Measurements from ENCODE around the gene DGLUCY.
"Not testable (repeated sequence)": the region's sequence is repeated elsewhere in the genome, so short reads cannot be mapped to it uniquely, and the experiment has no call there.

DGLUCY gene

GRCh38 chr14:91252871-91253794 is 139.3 kb downstream of the DGLUCY start:
- Mint-ChIP-seq H3K27ac (peak overlapping the region; percentile 78), H3K4me1 (peaks cover 57% of the 10 kb centered on the region), H3K9me3 (no peaks in the 10 kb centered on the region), H3K36me3 (no peaks in the 10 kb centered on the region), H3K4me3 (peak overlapping the region; percentile 77), H3K27me3 (no peaks in the 10 kb centered on the region)
- peak; percentile 62 for ATAC-seq

DNA sequence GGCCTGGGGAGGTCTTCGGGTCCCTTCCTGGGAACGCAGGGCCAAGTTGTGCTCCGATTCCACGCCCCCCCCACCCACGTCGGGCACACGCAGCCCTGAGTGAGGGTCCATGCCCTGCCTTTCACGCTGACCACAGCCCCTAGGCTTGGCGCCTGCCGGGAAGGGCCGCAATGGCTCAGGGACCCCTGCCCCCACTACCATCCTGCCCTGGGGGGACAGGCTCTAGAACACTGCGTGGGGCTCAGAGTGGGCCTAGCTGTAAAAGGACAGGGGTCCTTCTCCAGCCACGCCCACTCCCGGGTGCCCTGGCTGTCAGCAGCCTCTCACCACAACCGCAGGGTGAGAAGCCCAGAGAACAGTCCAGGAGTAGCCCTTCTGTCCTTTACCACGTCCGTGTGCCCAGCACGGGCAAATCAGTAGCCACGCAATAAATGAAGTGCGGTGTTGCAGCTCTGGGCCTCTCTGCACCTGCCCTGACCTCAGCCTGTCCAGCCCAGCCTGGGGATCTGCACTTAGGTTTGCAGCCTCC is 140.0 kb downstream of the DGLUCY start:
- no peaks in the 10 kb centered on the region for H3K27me3 Mint-ChIP-seq
- ATAC-seq = no peak
- peaks cover 59% of the 10 kb centered on the region for H3K4me1 Mint-ChIP-seq
- no peaks in the 10 kb centered on the region for H3K9me3 Mint-ChIP-seq
- no peaks in the 10 kb centered on the region for H3K36me3 Mint-ChIP-seq
- peak overlapping the region; percentile 78 for H3K27ac Mint-ChIP-seq
- H3K4me3 Mint-ChIP-seq = peak overlapping the region; percentile 75

DNA sequence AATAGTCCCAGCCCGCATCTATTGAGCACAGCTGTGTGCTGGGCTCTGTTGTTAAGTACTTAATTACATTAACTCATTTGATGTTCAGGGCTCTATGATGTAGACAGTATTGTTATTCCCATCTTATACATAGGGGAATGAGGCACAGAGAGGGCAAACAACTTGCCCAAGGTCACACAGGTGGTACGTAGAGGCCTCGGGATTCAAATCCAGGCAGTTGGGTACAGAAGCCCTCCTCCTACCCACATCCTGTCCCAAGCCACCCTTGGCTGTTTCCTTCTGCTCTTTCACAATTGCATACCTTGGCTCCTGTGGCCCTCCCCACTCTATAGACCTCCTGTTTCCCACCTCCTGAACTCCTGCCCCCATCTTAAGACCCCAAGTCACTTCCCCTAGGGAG is 140.6 kb downstream of the DGLUCY start:
- ATAC-seq = no peak
- Mint-ChIP-seq H3K4me1 (peaks cover 56% of the 10 kb centered on the region), H3K27ac (peak overlapping the region; percentile 78), H3K9me3 (no peaks in the 10 kb centered on the region), H3K4me3 (peak overlapping the region; percentile 75), H3K36me3 (no peaks in the 10 kb centered on the region), H3K27me3 (no peaks in the 10 kb centered on the region)

DNA sequence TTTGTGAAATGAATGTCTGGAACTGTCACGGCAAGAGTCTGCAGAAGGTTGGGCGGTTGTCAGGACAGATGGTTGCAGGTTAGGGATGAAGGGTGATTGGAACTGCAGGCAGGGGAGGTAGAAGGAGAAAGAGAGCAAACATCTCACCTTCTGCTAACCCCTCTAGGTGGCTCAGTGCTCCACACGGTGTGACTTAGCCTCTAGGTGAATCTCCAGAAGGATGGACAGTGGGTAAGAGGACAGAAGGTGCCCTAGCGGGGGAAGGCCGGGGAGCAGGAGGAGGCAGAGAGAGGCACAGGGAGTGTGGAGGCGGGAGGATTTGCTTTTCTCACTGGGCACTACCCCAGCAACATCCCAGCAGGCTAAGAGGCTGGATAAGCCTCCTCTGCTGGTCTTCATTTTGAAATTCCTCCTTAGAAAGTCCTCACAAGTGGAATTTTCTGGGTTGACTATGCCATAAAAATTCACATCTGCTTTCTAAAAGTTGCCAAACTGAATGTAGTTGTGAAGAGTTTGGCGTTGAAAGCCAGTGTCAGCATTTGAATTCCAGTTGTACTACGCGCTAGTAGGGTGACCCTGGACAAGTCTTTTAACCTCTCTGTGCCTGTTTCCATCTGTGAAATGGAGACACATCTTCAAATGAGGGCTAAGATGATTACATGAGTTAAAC is 141.3 kb downstream of the DGLUCY start:
- Mint-ChIP-seq H3K36me3 (no peaks in the 10 kb centered on the region), H3K27ac (peak overlapping the region; percentile 78), H3K4me3 (no peak overlapping the region), H3K4me1 (peaks cover 49% of the 10 kb centered on the region), H3K9me3 (no peaks in the 10 kb centered on the region), H3K27me3 (no peaks in the 10 kb centered on the region)
- ATAC-seq = no peak

DNA sequence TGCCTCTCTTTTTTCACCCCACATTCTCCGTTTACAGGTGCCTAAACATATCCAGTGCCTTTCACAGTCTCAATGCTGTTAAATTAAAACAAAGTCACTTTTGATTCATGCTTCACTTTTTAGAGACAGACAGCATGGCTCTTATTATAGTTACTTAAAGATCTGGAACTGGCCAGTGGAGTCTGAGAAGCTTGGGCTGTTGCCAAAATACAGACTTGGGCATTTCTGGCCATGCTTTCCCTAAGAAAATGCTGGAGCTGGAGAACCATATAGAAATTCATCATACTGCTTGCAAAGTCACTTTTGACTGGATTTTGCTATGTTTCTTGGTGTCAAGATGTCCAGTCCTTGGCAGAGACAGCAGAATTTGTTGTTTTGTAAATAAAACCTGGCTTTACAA is 142.8 kb downstream of the DGLUCY start:
- H3K4me3 Mint-ChIP-seq = no peak overlapping the region
- peaks cover 36% of the 10 kb centered on the region for H3K4me1 Mint-ChIP-seq
- no peaks in the 10 kb centered on the region for H3K36me3 Mint-ChIP-seq
- no peaks in the 10 kb centered on the region for H3K27me3 Mint-ChIP-seq
- peaks cover 3% of the 10 kb centered on the region for H3K9me3 Mint-ChIP-seq
- no peak for ATAC-seq
- no peak overlapping the region for H3K27ac Mint-ChIP-seq

DNA sequence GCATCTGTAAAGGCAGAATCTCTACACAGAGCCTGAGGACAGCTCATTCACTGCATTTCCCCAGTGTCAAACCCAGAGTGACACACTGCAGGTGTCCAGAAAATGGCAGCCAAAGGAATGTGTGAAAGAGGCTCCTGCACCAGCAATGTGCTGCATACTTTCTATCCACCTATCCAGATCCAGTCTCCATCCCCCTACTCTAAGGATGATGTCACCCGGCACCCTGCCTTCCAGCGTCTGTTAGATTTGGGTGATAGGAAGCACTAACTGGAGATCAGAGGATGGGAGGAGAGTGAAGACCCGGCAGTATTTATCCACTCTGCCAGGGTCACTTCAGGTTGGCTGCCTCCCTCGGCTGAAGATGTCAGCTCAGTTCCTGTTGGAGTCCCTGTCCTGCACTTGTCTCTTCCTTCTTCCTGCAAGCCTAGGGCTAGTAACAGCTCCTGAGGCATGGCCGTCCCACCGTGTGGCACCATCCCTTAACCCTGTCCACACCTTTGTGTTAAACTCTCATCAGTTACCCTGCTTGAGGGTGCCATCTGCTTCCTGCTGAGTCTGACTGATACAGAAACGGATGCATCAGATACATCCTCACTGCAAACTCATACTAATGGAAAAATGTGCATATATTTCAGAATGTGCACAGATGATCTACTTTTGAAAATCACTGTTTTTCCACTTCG is 143.6 kb downstream of the DGLUCY start:
- H3K27me3 Mint-ChIP-seq = no peaks in the 10 kb centered on the region
- peak overlapping the region; percentile 2 for H3K27ac Mint-ChIP-seq
- no peaks in the 10 kb centered on the region for H3K36me3 Mint-ChIP-seq
- H3K9me3 Mint-ChIP-seq = peaks cover 3% of the 10 kb centered on the region
- no peak for ATAC-seq
- peaks cover 28% of the 10 kb centered on the region for H3K4me1 Mint-ChIP-seq
- no peak overlapping the region for H3K4me3 Mint-ChIP-seq

DNA sequence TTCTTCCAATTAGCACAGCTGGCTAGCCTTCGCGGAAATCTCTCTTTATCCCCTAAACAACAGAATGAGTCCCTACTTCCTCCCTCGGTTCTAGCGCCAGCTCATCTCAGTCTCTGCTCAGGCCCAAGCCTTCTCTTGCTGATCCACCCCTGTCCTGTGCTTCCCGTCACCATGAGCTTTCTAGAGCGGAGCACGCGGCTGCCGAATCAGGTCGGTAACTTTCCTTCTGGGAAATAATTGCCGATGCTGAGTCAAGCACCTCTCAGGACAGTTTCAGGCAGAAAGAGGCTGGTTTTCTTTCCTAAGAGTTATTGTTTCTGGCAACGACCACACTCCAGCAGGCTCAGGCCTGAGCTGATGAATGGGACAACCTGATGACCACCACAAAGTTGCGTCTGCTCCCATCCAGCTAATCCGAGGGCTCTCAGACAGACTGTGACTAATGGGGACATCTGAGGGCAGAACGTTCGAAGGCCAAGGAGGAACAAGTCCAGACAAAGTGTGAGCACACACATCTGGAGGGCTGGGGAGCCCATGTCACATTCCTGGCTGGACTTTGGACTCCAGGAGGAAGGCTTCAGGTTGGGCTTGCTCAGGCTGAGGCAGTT is 144.2 kb downstream of the DGLUCY start:
- H3K27ac Mint-ChIP-seq = peak overlapping the region; percentile 2
- H3K27me3 Mint-ChIP-seq = no peaks in the 10 kb centered on the region
- H3K4me1 Mint-ChIP-seq = peaks cover 23% of the 10 kb centered on the region
- ATAC-seq = no peak
- peaks cover 3% of the 10 kb centered on the region for H3K9me3 Mint-ChIP-seq
- H3K4me3 Mint-ChIP-seq = no peak overlapping the region
- no peaks in the 10 kb centered on the region for H3K36me3 Mint-ChIP-seq

DNA sequence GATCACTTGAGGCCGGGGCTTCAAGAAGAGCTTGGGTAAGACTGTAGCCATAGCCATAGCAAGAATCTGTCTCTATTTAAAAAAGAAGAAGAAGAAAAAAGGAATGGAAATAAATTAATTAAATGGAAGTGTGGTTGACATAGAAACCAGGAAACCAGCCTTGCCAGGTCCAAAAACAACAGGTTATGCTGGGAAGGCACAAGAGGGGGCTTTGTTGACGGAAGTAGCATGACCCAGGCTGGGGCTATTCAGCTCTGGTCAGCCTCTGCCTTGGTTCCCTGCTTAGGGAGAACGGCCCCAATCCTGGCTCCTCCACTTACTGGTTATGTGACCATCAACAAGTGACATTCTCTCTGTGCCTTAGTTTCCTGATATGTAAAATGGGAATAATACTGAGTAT is 145.0 kb downstream of the DGLUCY start:
- ATAC-seq = no peak
- H3K27ac Mint-ChIP-seq = no peak overlapping the region
- peaks cover 3% of the 10 kb centered on the region for H3K9me3 Mint-ChIP-seq
- no peaks in the 10 kb centered on the region for H3K36me3 Mint-ChIP-seq
- peaks cover 3% of the 10 kb centered on the region for H3K27me3 Mint-ChIP-seq
- peaks cover 21% of the 10 kb centered on the region for H3K4me1 Mint-ChIP-seq
- no peak overlapping the region for H3K4me3 Mint-ChIP-seq

DNA sequence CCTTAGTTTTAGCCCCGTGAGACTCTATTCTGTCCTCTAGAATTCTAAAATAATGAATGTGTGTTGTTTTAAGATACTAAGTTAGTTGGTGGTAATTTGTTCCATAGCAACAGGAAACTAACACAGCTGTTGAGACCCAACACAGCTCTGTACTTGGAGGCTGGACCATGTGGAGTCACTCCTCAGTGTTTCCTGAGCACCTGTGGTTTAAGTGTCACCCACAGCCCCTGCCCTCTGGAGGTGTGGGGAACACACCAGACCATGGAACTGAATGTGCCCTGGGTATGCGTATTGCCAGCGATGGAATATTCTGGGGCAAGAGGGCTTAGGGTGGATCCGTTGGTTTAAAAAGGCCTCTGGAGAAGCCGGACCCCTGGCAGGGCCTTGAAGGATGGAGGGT is 147.2 kb downstream of the DGLUCY start:
- peaks cover 28% of the 10 kb centered on the region for H3K4me1 Mint-ChIP-seq
- no peak overlapping the region for H3K27ac Mint-ChIP-seq
- peaks cover 3% of the 10 kb centered on the region for H3K9me3 Mint-ChIP-seq
- H3K4me3 Mint-ChIP-seq = no peak overlapping the region
- peaks cover 16% of the 10 kb centered on the region for H3K27me3 Mint-ChIP-seq
- H3K36me3 Mint-ChIP-seq = no peaks in the 10 kb centered on the region
- no peak for ATAC-seq

- Mint-ChIP-seq H3K36me3 (no peaks in the 10 kb centered on the region), H3K4me1 (peaks cover 28% of the 10 kb centered on the region), H3K9me3 (peaks cover 3% of the 10 kb centered on the region), H3K4me3 (no peak overlapping the region), H3K27ac (no peak overlapping the region), H3K27me3 (peaks cover 16% of the 10 kb centered on the region)
- no peak for ATAC-seq
Measured at GRCh38 chr14:91261986-91262549, 148.2 kb downstream of the DGLUCY start.

DNA sequence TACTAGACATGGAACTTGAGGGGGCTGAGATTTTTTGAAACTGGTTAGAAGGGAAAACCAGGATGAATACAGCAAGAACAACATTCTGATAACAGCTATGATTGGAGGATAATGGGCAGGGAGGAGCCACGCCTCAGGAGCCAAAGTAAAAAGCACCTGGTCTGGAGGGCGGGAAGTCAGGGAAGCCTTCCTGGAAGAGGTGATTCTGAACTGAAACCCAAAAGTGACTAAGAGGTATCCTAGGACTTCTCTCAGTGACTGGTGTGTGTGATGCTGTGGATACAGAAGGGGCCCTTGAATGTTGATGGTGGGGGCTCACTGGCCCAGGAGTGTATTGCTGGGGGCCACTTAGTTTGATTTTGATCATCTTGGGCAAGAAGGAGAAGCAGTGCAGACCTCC is 149.5 kb downstream of the DGLUCY start:
- H3K4me1 Mint-ChIP-seq = peaks cover 25% of the 10 kb centered on the region
- peaks cover 3% of the 10 kb centered on the region for H3K9me3 Mint-ChIP-seq
- H3K27me3 Mint-ChIP-seq = peaks cover 16% of the 10 kb centered on the region
- peaks cover 12% of the 10 kb centered on the region for H3K36me3 Mint-ChIP-seq
- ATAC-seq = no peak
- no peak overlapping the region for H3K27ac Mint-ChIP-seq
- no peak overlapping the region for H3K4me3 Mint-ChIP-seq

- Mint-ChIP-seq H3K4me3 (peak overlapping the region; percentile 63), H3K27ac (no peak overlapping the region), H3K27me3 (peaks cover 16% of the 10 kb centered on the region), H3K9me3 (peaks cover 3% of the 10 kb centered on the region), H3K36me3 (peaks cover 21% of the 10 kb centered on the region), H3K4me1 (peaks cover 32% of the 10 kb centered on the region)
- ATAC-seq = peak; percentile 60
Measured at GRCh38 chr14:91264151-91265150, 150.6 kb downstream of the DGLUCY start.

DNA sequence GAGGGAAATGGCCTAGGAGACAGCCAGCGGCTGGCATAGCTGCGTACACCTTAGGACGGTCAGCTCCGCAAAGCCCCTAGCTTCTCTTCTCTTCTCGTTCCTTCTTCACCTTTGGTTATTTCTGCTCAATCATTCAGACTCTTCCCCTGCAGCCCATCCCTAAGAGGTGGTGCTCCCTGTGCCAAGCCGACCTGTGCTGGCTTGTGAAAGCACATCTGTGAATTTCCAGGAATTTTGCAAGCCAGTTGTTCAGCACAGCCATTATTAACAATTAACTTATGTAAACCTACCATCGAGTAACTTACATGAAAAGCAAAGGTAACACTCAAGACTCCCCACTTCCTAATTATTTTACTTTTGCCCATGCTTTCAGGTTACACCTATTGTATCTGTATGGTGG is 151.5 kb downstream of the DGLUCY start:
- H3K27ac Mint-ChIP-seq = no peak overlapping the region
- H3K9me3 Mint-ChIP-seq = peaks cover 3% of the 10 kb centered on the region
- no peak for ATAC-seq
- no peak overlapping the region for H3K4me3 Mint-ChIP-seq
- peaks cover 32% of the 10 kb centered on the region for H3K4me1 Mint-ChIP-seq
- peaks cover 30% of the 10 kb centered on the region for H3K36me3 Mint-ChIP-seq
- peaks cover 16% of the 10 kb centered on the region for H3K27me3 Mint-ChIP-seq

DNA sequence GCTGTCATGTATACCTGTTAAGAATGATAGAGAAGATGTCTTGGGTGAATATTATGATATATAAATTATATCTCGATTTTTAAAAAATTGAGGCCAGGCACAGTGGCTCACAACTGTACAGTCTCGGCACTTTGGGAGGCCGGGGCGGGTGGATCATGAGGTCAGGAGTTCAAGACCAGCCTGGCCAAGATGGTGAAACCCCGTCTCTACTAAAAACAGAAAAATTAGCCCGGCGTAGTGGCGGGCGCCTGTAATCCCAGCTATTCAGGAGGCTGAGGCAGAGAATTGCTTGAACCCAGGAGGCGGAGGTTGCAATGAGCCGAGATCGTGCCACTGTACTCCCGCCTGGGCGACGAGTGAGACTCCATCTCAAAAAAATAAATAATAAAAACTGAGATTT is 152.4 kb downstream of the DGLUCY start:
- Mint-ChIP-seq H3K27me3 (peaks cover 16% of the 10 kb centered on the region), H3K4me1 (peaks cover 32% of the 10 kb centered on the region), H3K36me3 (peaks cover 34% of the 10 kb centered on the region)
- not testable (repeated sequence) for H3K27ac Mint-ChIP-seq, H3K9me3 Mint-ChIP-seq, H3K4me3 Mint-ChIP-seq, ATAC-seq
